ENCODE data around the gene COPRS.

DNA sequence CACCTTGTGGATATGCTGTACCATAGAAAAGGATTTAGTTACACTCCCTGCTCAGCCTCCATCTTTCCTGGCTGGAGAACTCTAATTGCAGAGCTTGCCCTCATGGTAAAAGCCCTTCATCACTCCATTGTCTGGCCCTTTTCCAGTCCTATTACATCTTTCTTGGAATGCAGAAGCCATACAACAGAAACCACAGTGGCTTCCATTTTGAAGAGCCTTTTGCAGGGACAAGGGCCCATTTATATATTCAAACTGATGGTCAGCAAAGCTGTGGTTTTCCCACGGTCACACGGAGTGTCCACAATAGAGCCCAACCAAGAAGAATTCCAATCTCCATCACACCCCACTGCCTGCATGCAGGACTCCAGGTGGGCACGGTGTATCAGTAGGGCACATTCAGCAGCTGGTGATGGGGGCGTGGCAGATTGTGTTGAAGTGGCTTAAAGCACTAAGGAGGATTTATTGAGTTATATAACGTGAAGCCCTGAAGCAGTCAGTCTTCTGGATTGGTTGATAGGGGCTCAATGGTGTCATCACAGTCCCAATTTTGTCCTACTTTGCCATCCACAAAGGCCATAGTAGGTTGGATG is 20.3 kb downstream of the COPRS start:
- TF ChIP-seq, protein P1, sequence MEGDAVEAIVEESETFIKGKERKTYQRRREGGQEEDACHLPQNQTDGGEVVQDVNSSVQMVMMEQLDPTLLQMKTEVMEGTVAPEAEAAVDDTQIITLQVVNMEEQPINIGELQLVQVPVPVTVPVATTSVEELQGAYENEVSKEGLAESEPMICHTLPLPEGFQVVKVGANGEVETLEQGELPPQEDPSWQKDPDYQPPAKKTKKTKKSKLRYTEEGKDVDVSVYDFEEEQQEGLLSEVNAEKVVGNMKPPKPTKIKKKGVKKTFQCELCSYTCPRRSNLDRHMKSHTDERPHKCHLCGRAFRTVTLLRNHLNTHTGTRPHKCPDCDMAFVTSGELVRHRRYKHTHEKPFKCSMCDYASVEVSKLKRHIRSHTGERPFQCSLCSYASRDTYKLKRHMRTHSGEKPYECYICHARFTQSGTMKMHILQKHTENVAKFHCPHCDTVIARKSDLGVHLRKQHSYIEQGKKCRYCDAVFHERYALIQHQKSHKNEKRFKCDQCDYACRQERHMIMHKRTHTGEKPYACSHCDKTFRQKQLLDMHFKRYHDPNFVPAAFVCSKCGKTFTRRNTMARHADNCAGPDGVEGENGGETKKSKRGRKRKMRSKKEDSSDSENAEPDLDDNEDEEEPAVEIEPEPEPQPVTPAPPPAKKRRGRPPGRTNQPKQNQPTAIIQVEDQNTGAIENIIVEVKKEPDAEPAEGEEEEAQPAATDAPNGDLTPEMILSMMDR (IDR thresholded peaks at IDR 0.05; ENCODE audit: low read depth, low read length, missing input control) = no peak
- TF ChIP-seq HNF4G (IDR thresholded peaks at IDR 0.05) = no peak

All from liver (tissue), 3 donors.